IPS DF 6.9 (cell line): ENCODE measurements around the gene OR5H2.

Source experiments
- DNase-seq: peaks from one replicate; pipeline ENCODE4 v3.0.0-alpha.2; 2013; ENCODE audit warnings: low read depth, low spot score
- H3K27ac ChIP-seq: one replicate; pipeline ENCODE4 v1.5.1; 2013; ENCODE audit warnings: low read length, control low read depth
- H3K27me3 ChIP-seq: 2 replicates; pipeline ENCODE4 v1.6.1; 2013; ENCODE audit warnings: mild to moderate bottlenecking, low read length; ENCODE audit not compliant: control insufficient read depth, insufficient read depth
- H3K36me3 ChIP-seq: 2 replicates; pipeline ENCODE4 v1.6.1; 2013; ENCODE audit warnings: low read length; ENCODE audit not compliant: control insufficient read depth, insufficient read depth
- H3K4me1 ChIP-seq: 2 replicates; pipeline ENCODE4 v1.6.1; 2013; ENCODE audit warnings: low read length; ENCODE audit not compliant: control insufficient read depth, insufficient read depth
- H3K4me3 ChIP-seq: 2 replicates; pipeline ENCODE4 v1.5.1; 2013; ENCODE audit warnings: mild to moderate bottlenecking, low read length
- H3K9me3 ChIP-seq: 2 replicates; pipeline ENCODE4 v1.6.1; 2013; ENCODE audit warnings: low read length, inconsistent platforms; ENCODE audit not compliant: control insufficient read depth, insufficient read depth
- WGBS: extraction: QIAGEN DNeasy Blood & Tissue Kit; methylation state at CpG from one replicate; pipeline ENCODE4 v1.1.7; 2013; ENCODE audit warnings: mixed read lengths, missing lambda C conversion rate; ENCODE audit not compliant: insufficient read length, insufficient coverage; 5-methylcytosine and 5-hydroxymethylcytosine counted together

OR5H2 gene

DNA sequence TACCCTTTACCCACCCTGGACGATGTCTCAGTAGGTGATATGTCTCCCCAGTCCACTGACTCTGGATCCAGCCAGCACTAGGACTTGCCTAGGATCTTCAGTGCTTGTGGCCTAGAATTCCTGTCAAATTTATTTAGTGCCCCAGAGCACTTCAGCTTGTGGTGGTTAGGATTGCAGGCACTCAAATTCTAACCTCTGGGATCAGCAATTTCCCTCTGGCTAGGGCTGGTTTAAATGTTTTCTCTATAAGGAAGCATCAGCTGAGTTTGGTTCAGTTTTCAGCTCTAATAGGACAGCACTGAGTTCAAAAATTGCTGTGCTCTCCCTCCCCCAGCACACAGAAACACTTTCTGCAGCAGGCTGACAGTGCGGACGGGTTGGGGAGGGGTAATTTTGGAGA is 10.2 kb upstream of the OR5H2 start:
- H3K36me3 ChIP-seq, result no peaks in the 10 kb centered on the region; the same call in 1 of the 2 replicates
- H3K27ac ChIP-seq, result no peak overlapping the region
- no peak overlapping the region for H3K4me3 ChIP-seq
- no peaks in the 10 kb centered on the region for H3K27me3 ChIP-seq
- H3K4me1 ChIP-seq, result no peaks in the 10 kb centered on the region
- no peak for DNase-seq
- no CpG with 5 or more reads among the region's 3 CpGs for WGBS
- H3K9me3 ChIP-seq, result no peaks in the 10 kb centered on the region

GRCh38 chr3:98274914-98275313 is 7.4 kb upstream of the OR5H2 start:
- Histone ChIP-seq H3K27ac (no peak overlapping the region), H3K9me3 (no peaks in the 10 kb centered on the region), H3K36me3 (no peaks in the 10 kb centered on the region; the same call in 1 of the 2 replicates), H3K4me3 (no peak overlapping the region), H3K4me1 (no peaks in the 10 kb centered on the region), H3K27me3 (no peaks in the 10 kb centered on the region)
- WGBS, result no CpG with 5 or more reads among the region's 3 CpGs
- DNase-seq, result no peak

- no peaks in the 10 kb centered on the region for H3K4me1 ChIP-seq
Measured at GRCh38 chr3:98290916-98291315, 8.6 kb downstream of the OR5H2 start.

GRCh38 chr3:98291332-98291957 is 9.1 kb downstream of the OR5H2 start:
- Histone ChIP-seq H3K4me3 (no peak overlapping the region), H3K27ac (no peak overlapping the region), H3K36me3 (no peaks in the 10 kb centered on the region), H3K4me1 (no peaks in the 10 kb centered on the region), H3K9me3 (no peaks in the 10 kb centered on the region), H3K27me3 (no peaks in the 10 kb centered on the region)
- DNase-seq, result no peak
- WGBS, result no CpG with 5 or more reads among the region's 10 CpGs

More at GRCh38 chr3:98290916-98291315, 8.6 kb downstream of the OR5H2 start:
- no peak overlapping the region for H3K27ac ChIP-seq
- H3K4me3 ChIP-seq, result no peak overlapping the region
- no CpG with 5 or more reads among the region's 1 CpG for WGBS
- no peak for DNase-seq
- no peaks in the 10 kb centered on the region for H3K36me3 ChIP-seq
- H3K27me3 ChIP-seq, result no peaks in the 10 kb centered on the region
- no peaks in the 10 kb centered on the region for H3K9me3 ChIP-seq

GRCh38 chr3:98322101-98322500 is 39.8 kb downstream of the OR5H2 start:
- no peak overlapping the region for H3K4me3 ChIP-seq
- no CpG with 5 or more reads among the region's 2 CpGs for WGBS

DNA sequence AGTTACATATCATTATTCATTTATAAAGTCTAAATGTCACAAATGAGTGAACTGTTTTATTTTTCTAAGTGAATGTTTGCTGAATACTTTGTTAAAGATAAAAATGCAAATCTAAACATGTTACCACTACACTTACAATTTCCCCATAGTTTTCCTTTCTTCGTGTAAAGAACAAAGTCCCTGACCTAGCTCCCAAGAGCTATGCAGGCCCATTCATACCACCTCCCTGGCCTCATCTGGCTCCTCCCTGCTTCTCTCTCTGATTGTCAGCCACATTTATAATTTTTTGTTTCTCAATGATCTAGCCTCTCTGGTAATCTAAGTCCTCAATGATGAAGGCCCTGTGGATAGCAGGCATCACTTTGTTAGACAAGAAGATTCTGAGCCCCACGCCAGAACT is 40.4 kb downstream of the OR5H2 start:
- no peaks in the 10 kb centered on the region for H3K36me3 ChIP-seq
- no peaks in the 10 kb centered on the region for H3K9me3 ChIP-seq
- no peaks in the 10 kb centered on the region for H3K27me3 ChIP-seq
- no peak overlapping the region for H3K27ac ChIP-seq
- DNase-seq, result no peak
- no peak overlapping the region; the same call in 1 of the 2 replicates for H3K4me3 ChIP-seq
- H3K4me1 ChIP-seq, result no peaks in the 10 kb centered on the region
- no CpG with 5 or more reads among the region's 2 CpGs for WGBS

More at GRCh38 chr3:98322101-98322500, 39.8 kb downstream of the OR5H2 start:
- H3K27ac ChIP-seq, result no peak overlapping the region
- no peaks in the 10 kb centered on the region for H3K27me3 ChIP-seq
- no peaks in the 10 kb centered on the region for H3K4me1 ChIP-seq
- no peak for DNase-seq
- no peaks in the 10 kb centered on the region for H3K36me3 ChIP-seq
- no peaks in the 10 kb centered on the region for H3K9me3 ChIP-seq

DNA sequence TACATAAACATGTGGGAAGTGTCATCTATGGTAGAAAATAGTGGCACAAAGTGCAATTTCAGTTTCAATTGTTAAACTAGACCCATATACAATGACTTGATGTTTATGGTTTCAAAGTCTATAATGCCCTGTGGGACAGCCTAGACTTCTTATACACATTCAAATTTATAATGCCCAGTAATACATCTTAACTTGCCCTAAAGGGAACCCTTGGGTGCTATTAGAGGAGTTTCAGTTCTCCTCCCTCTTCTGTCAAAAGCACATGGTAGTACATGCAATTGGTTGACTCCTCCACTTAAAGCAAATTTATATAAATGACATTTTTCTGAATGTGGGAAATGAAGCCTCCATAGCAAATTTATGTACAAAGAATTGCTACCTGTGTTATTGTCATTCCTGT is 41.1 kb downstream of the OR5H2 start:
- no peaks in the 10 kb centered on the region for H3K36me3 ChIP-seq
- H3K4me3 ChIP-seq, result no peak overlapping the region
- H3K4me1 ChIP-seq, result no peaks in the 10 kb centered on the region
- H3K27me3 ChIP-seq, result no peaks in the 10 kb centered on the region
- no peaks in the 10 kb centered on the region for H3K9me3 ChIP-seq
- DNase-seq, result no peak
- no peak overlapping the region for H3K27ac ChIP-seq

DNA sequence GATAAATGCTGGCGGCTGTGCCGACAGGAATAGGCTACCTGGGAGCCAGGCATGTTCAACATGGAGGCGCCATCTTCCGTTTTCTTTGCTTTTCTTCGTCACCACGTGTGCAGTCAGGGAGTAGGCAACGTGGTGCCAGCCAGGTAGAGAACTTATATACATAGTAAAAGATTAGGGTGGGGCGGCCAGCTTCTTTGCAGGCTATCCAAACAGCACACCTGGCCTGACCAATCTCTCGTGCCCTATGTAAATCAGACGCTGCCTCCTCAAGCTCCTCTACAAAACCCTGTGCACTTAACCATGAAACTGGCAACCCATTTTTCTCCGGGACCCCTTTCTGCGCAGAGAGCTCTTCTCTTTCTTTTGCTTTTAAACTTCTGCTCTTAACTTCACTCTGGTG is 42.8 kb downstream of the OR5H2 start:
- H3K36me3 ChIP-seq, result no peaks in the 10 kb centered on the region
- no peak overlapping the region for H3K27ac ChIP-seq
- H3K27me3 ChIP-seq, result no peaks in the 10 kb centered on the region
- WGBS, result no CpG with 5 or more reads among the region's 12 CpGs
- no peak for DNase-seq
- peak overlapping the region; percentile 23; the same call in 1 of the 2 replicates for H3K4me3 ChIP-seq
- peaks cover 6% of the 10 kb centered on the region for H3K4me1 ChIP-seq
- H3K9me3 ChIP-seq, result no peaks in the 10 kb centered on the region

DNA sequence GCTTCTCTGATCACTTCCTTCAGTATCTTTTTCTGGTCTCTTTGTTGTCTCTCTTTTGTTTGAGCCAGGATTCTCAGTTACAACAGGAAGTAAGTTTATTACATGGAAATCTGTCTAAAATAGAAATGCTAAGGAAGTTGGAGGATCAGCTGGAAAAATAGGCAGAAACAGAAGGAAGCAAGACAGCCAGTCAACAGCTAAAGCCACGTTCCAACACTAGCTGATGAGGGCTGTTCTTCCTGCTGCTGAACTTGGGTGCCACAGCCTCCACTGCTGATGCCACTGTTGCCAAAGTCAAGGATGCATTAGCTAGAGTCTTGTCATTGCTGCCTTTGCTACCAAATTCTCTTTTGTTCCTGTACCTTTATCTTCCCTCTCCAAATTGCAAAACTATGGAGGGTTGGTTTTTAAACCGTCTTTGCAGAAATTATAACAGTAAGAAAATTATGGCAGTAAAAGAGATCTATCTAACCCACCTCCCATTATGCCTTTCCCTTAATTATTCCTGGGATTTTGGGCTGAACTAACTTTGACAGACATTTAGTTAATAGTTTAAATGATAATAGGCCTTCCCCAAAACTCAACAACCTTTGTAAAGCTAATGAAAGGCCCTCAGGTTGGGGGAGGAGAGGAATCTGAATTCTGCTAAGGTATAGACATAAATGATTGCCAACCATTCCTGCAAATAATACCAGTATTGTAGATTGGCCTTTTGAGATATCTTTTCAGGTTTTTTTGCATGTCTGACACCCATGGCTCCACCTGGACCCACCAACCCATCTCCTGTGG is 44.0 kb downstream of the OR5H2 start:
- no CpG with 5 or more reads among the region's 2 CpGs for WGBS
- Histone ChIP-seq H3K27ac (no peak overlapping the region), H3K36me3 (no peaks in the 10 kb centered on the region), H3K4me3 (no peak overlapping the region), H3K4me1 (peaks cover 6% of the 10 kb centered on the region), H3K9me3 (no peaks in the 10 kb centered on the region), H3K27me3 (no peaks in the 10 kb centered on the region)
- no peak for DNase-seq

- no peak for DNase-seq
- H3K27ac ChIP-seq, result no peak overlapping the region
- H3K4me1 ChIP-seq, result peaks cover 6% of the 10 kb centered on the region
- H3K36me3 ChIP-seq, result no peaks in the 10 kb centered on the region
- no peak overlapping the region for H3K4me3 ChIP-seq
- H3K9me3 ChIP-seq, result no peaks in the 10 kb centered on the region
- H3K27me3 ChIP-seq, result no peaks in the 10 kb centered on the region
Measured at GRCh38 chr3:98326945-98327344, 44.6 kb downstream of the OR5H2 start.

DNA sequence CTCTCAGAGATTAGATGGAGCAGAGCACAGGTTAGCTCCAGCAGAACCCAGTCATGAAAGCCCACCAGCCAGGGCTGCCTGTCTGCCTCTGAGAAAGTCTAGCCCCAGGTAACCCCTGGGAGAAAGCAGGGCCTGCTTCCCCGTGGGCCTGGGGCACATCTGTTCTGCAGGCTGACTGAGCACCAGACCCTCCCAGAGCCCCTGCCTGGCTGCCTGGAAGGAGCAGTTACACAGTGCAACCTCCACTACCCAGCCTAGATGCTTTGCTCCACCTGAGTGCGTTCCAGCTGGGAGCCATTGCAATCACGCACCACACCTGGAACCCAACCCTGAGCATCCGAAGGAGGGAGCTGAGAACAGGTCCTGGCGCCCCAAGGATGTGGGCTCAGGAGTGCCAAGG is 46.6 kb downstream of the OR5H2 start:
- Histone ChIP-seq H3K4me3 (no peak overlapping the region), H3K4me1 (peaks cover 6% of the 10 kb centered on the region), H3K36me3 (no peaks in the 10 kb centered on the region), H3K9me3 (no peaks in the 10 kb centered on the region), H3K27ac (no peak overlapping the region), H3K27me3 (no peaks in the 10 kb centered on the region)
- WGBS, result no CpG with 5 or more reads among the region's 5 CpGs
- DNase-seq, result no peak
